Mesenchymal stem cell (in vitro differentiated cells and primary cell): ENCODE results near the gene SEMA5B.

ENCODE experiments used
- DNase-seq: peaks from one replicate; pipeline ENCODE4 v3.0.0-alpha.2; 2013
- H2AFZ ChIP-seq: one replicate; pipeline ENCODE4 v1.6.1; 2013; ENCODE audit warnings: low read depth, mild to moderate bottlenecking, control low read depth, inconsistent platforms, low read length, moderate library complexity
- H2AK5ac ChIP-seq: 2 replicates; pipeline ENCODE4 v1.6.1; 2013; ENCODE audit warnings: low read length, moderate library complexity, mild to moderate bottlenecking, inconsistent platforms; ENCODE audit not compliant: severe bottlenecking
- H2BK120ac ChIP-seq: one replicate; pipeline ENCODE4 v1.6.1; 2013; ENCODE audit warnings: low read depth, mild to moderate bottlenecking, inconsistent platforms, low read length, moderate library complexity
- H2BK12ac ChIP-seq, 2 experiments: one replicate each; pipeline ENCODE4 v1.6.1; 2013; ENCODE audit warnings: inconsistent platforms in 2 of 2, low read length in 2 of 2, mild to moderate bottlenecking in 2 of 2, moderate library complexity in 2 of 2, control low read depth in 1 of 2
- H2BK15ac ChIP-seq: one replicate; pipeline ENCODE4 v1.6.1; 2013; ENCODE audit warnings: mild to moderate bottlenecking, low read depth, inconsistent platforms; ENCODE audit not compliant: poor library complexity, severe bottlenecking
- H2BK5ac ChIP-seq: 2 replicates; pipeline ENCODE4 v1.6.1; 2013; ENCODE audit warnings: low read depth, mild to moderate bottlenecking, low read length, control low read depth, inconsistent platforms; ENCODE audit not compliant: poor library complexity, severe bottlenecking
- H3K14ac ChIP-seq, 2 experiments: one replicate each; pipeline ENCODE4 v1.6.1; 2013; ENCODE audit warnings: inconsistent platforms in 2 of 2, low read length in 2 of 2, control low read depth in 1 of 2, mild to moderate bottlenecking in 1 of 2, moderate library complexity in 1 of 2
- H3K18ac ChIP-seq, 2 experiments: one replicate each; pipeline ENCODE4 v1.6.1; 2013; ENCODE audit warnings: inconsistent platforms in 2 of 2, low read length in 2 of 2, control low read depth in 1 of 2, low read depth in 1 of 2, mild to moderate bottlenecking in 1 of 2
- H3K23ac ChIP-seq, 2 experiments: one replicate each; pipeline ENCODE4 v1.6.1; 2013; ENCODE audit warnings: inconsistent platforms in 2 of 2, low read length in 2 of 2, mild to moderate bottlenecking in 2 of 2, moderate library complexity in 2 of 2, control low read depth in 1 of 2
- H3K27ac ChIP-seq: 2 replicates; pipeline ENCODE4 v1.5.1; 2013; ENCODE audit warnings: mild to moderate bottlenecking, moderate library complexity, low read length, control low read depth, inconsistent platforms; ENCODE audit not compliant: poor library complexity, severe bottlenecking
- H3K27me3 ChIP-seq, 2 experiments: 2 replicates each; pipeline versions ENCODE4 v1.6.1 to v1.7.0; 2013; ENCODE audit warnings: low read length in 2 of 2, mild to moderate bottlenecking in 2 of 2, moderate library complexity in 2 of 2, control low read depth in 1 of 2, inconsistent platforms in 1 of 2; ENCODE audit not compliant: control insufficient read depth in 1 of 2, insufficient read depth in 1 of 2
- H3K36me3 ChIP-seq, 2 experiments: 2 replicates each; pipeline versions ENCODE4 v1.6.1 to v1.7.0; 2013; ENCODE audit warnings: low read length in 2 of 2, control low read depth in 1 of 2, inconsistent platforms in 1 of 2, low read depth in 1 of 2, mild to moderate bottlenecking in 1 of 2; ENCODE audit not compliant: insufficient read depth in 2 of 2, control insufficient read depth in 1 of 2
- H3K4ac ChIP-seq, 2 experiments: one replicate each; pipeline ENCODE4 v1.6.1; 2013; ENCODE audit warnings: inconsistent platforms in 2 of 2, low read length in 2 of 2, mild to moderate bottlenecking in 2 of 2, moderate library complexity in 2 of 2, control low read depth in 1 of 2, low read depth in 1 of 2
- H3K4me1 ChIP-seq: 2 replicates; pipeline ENCODE4 v1.6.1; 2013; ENCODE audit warnings: low read depth, low read length, control low read depth; ENCODE audit not compliant: control insufficient read depth, insufficient read depth
- H3K4me2 ChIP-seq: 2 replicates; pipeline ENCODE4 v1.6.1; 2013; ENCODE audit warnings: low read length, mild to moderate bottlenecking, inconsistent platforms; ENCODE audit not compliant: poor library complexity, severe bottlenecking
- H3K4me3 ChIP-seq, 2 experiments: 2 replicates each; pipeline versions ENCODE4 v1.5.1 to v1.7.0; 2013; ENCODE audit warnings: low read length in 2 of 2, mild to moderate bottlenecking in 2 of 2, control low read depth in 1 of 2, low read depth in 1 of 2; ENCODE audit not compliant: insufficient read depth in 1 of 2
- H3K79me1 ChIP-seq: replicated peaks from 2 replicates; pipeline ENCODE4 v1.6.1; 2013; ENCODE audit warnings: mild to moderate bottlenecking, control low read depth, low read length, inconsistent platforms; ENCODE audit not compliant: poor library complexity, severe bottlenecking
- H3K9ac ChIP-seq: 2 replicates; pipeline ENCODE4 v1.7.0; 2013; ENCODE audit warnings: mild to moderate bottlenecking, low read length, moderate library complexity
- H3K9me3 ChIP-seq: 2 replicates; pipeline ENCODE4 v1.7.0; 2013; ENCODE audit warnings: mild to moderate bottlenecking, low read length; ENCODE audit not compliant: control insufficient read depth
- H4K8ac ChIP-seq: one replicate; pipeline ENCODE4 v1.6.1; 2013; ENCODE audit warnings: inconsistent platforms, mild to moderate bottlenecking, low read length, moderate library complexity
- H4K91ac ChIP-seq: one replicate; pipeline ENCODE4 v1.6.1; 2013; ENCODE audit warnings: mild to moderate bottlenecking, low read length, inconsistent platforms
- WGBS: methylation state at CpG from one replicate; pipeline ENCODE4 v1.1.7; 2013; ENCODE audit warnings: mixed read lengths; 5-methylcytosine and 5-hydroxymethylcytosine counted together

The SEMA5B gene

DNA sequence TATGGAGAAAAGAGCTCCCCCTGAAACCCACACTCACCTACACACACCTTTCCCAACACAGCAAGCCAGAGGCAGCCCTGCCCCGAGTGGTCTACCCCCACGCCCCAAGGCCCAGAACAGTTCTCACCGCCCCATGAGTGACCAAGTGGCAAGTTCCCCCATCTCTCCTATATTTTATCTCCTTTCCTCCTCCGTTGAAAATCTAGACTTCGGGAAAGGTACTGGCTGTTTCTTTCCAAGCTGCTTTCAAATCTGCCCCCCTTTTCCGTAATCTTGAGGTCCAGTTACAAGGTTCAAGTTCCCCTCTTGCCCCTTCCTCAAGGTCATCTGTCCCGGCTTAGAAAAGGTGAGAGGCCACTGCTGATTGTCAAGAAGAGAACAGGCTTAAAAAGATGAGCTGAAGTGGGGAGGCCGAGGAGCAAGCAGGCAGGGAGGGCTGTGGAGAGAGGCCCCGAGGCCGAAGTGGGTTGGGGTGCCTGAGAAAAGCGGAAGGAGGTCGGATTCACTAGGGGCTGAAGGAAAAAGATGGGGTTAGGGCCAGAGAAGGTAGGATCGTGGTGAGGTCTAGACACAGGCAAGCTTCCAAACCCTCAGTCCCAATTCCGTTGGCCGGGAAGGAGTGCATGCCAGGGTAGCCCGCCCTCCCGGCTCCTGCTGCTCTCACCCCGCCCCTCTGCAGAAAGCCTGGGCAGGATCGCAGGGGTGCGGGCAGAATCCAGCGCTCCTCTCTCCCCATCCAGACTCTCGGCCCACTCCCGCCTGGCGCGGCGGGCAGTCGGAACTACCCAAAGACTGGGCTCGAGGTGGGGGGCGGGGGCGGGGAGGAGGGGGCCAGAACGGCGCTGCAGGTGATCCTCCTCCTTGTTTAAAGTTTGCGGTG is 1.7 kb downstream of the SEMA5B start:
- peak overlapping the region; percentile 95 for H3K4me2 ChIP-seq
- peaks cover 23% of the 10 kb centered on the region for H3K4me1 ChIP-seq
- H3K4me3 ChIP-seq = no peak overlapping the region
- no peaks in the 10 kb centered on the region for H3K79me1 ChIP-seq
- WGBS = 29% methylated on average over 13 of the region's 33 CpGs
- no peak overlapping the region for H2BK12ac ChIP-seq
- H3K14ac ChIP-seq = no peak overlapping the region
- no peak overlapping the region for H3K23ac ChIP-seq
- no peak for DNase-seq
- no peak overlapping the region for H2BK15ac ChIP-seq
- H3K9ac ChIP-seq = no peak overlapping the region
- H2AK5ac ChIP-seq = no peak overlapping the region
- peaks cover 94 to 95% of the 10 kb centered on the region in 2 experiments for H3K27me3 ChIP-seq
- no peak overlapping the region for H2BK5ac ChIP-seq
- peaks cover 11% of the 10 kb centered on the region for H3K9me3 ChIP-seq
- no peak overlapping the region for H2BK120ac ChIP-seq
- H3K4ac ChIP-seq = no peak overlapping the region
- H2AFZ ChIP-seq = no peak overlapping the region
- no peak overlapping the region for H4K8ac ChIP-seq
- H4K91ac ChIP-seq = no peak overlapping the region
- no peaks in the 10 kb centered on the region for H3K36me3 ChIP-seq
- no peak overlapping the region for H3K27ac ChIP-seq
- H3K18ac ChIP-seq = no peak overlapping the region

DNA sequence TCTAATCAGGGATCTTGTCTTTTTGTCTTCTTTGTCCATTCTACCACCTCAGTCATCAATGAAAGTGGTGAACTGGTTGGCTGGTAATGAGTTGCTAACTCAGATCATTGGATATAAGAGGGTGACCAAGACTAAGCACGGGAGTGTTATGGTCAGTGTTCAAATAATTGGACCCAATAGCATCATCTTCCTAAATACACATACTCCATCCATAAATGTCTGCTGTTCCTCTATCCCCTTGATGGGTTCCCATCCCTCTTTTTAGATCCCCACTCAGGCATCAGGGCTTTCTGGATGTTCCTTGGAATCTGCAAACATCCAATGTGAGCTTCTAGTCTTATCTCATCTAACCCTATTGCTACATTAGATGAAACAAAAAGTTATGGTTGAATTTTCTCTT is 3.5 kb downstream of the SEMA5B start:
- no peak overlapping the region for H2BK5ac ChIP-seq
- H3K27ac ChIP-seq = no peak overlapping the region
- no peak overlapping the region for H2BK15ac ChIP-seq
- no peak overlapping the region for H4K8ac ChIP-seq
- H3K4me1 ChIP-seq = peaks cover 23% of the 10 kb centered on the region
- no peak overlapping the region for H3K4me2 ChIP-seq
- peaks cover 94 to 95% of the 10 kb centered on the region in 2 experiments for H3K27me3 ChIP-seq
- no peak for DNase-seq
- 95% methylated on average over 1 of the region's 1 CpG for WGBS
- no peak overlapping the region for H2BK120ac ChIP-seq
- no peak overlapping the region for H2AFZ ChIP-seq
- H3K4ac ChIP-seq = no peak overlapping the region
- no peak overlapping the region for H3K18ac ChIP-seq
- no peak overlapping the region for H2BK12ac ChIP-seq
- H3K36me3 ChIP-seq = no peaks in the 10 kb centered on the region
- no peak overlapping the region for H3K14ac ChIP-seq
- no peak overlapping the region for H2AK5ac ChIP-seq
- H3K4me3 ChIP-seq = no peak overlapping the region
- no peak overlapping the region for H3K9ac ChIP-seq
- H3K23ac ChIP-seq = no peak overlapping the region
- no peak overlapping the region for H4K91ac ChIP-seq
- no peaks in the 10 kb centered on the region for H3K79me1 ChIP-seq
- H3K9me3 ChIP-seq = peaks cover 11% of the 10 kb centered on the region

- H3K4me1 ChIP-seq = peaks cover 9% of the 10 kb centered on the region
- WGBS = 85% methylated on average over 7 of the region's 7 CpGs
- DNase-seq = no peak
- H3K36me3 ChIP-seq = no peaks in the 10 kb centered on the region
- no peak overlapping the region for H2BK5ac ChIP-seq
- H3K4me2 ChIP-seq = no peak overlapping the region
- H2BK15ac ChIP-seq = no peak overlapping the region
- no peak overlapping the region for H4K8ac ChIP-seq
- no peak overlapping the region for H3K27ac ChIP-seq
- no peak overlapping the region for H2BK120ac ChIP-seq
- H3K23ac ChIP-seq = no peak overlapping the region
- peaks cover 96 to 98% of the 10 kb centered on the region in 2 experiments for H3K27me3 ChIP-seq
- H2AFZ ChIP-seq = no peak overlapping the region
- no peak overlapping the region for H2AK5ac ChIP-seq
- no peak overlapping the region for H3K4me3 ChIP-seq
- peaks cover 11% of the 10 kb centered on the region for H3K9me3 ChIP-seq
- H4K91ac ChIP-seq = no peak overlapping the region
- H3K9ac ChIP-seq = no peak overlapping the region
- no peak overlapping the region for H2BK12ac ChIP-seq
- no peak overlapping the region for H3K14ac ChIP-seq
- H3K4ac ChIP-seq = no peak overlapping the region
- no peak overlapping the region for H3K18ac ChIP-seq
- H3K79me1 ChIP-seq = no peaks in the 10 kb centered on the region
Measured at GRCh38 chr3:123021996-123022510, 5.5 kb downstream of the SEMA5B start.

DNA sequence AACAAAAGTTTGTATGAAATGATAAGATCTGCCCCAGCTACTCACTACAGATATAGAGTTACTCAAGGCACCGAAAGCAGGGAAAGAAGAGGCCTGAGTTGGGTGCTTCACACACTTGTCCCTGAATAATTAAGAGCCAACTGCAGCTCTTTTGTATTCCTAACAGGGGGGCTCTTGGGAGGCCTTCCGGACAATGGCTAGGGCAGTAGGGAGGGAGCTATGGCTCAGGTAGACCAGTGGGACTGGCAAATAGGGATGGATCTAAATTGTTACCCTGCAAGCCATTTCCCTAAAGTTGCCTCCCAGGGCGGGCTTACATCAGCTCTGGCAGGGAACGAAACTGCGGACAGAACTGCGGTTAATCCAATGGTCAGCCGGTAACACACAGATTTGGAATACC is 6.2 kb downstream of the SEMA5B start:
- WGBS = 68% methylated on average over 5 of the region's 7 CpGs
- H3K36me3 ChIP-seq = no peaks in the 10 kb centered on the region
- H4K8ac ChIP-seq = no peak overlapping the region

More for the DNA sequence above, 6.2 kb downstream of the SEMA5B start:
- H3K9ac ChIP-seq = no peak overlapping the region
- no peak for DNase-seq
- H4K91ac ChIP-seq = no peak overlapping the region
- H3K4ac ChIP-seq = no peak overlapping the region
- H2BK5ac ChIP-seq = no peak overlapping the region
- no peak overlapping the region for H3K27ac ChIP-seq
- no peaks in the 10 kb centered on the region for H3K79me1 ChIP-seq
- H3K27me3 ChIP-seq = peaks cover 89 to 93% of the 10 kb centered on the region in 2 experiments
- no peak overlapping the region for H2AFZ ChIP-seq
- H3K9me3 ChIP-seq = peaks cover 11% of the 10 kb centered on the region
- H2BK12ac ChIP-seq = no peak overlapping the region
- no peak overlapping the region for H3K23ac ChIP-seq
- no peak overlapping the region for H3K4me3 ChIP-seq
- no peak overlapping the region for H2BK120ac ChIP-seq
- no peak overlapping the region for H3K18ac ChIP-seq
- H2BK15ac ChIP-seq = no peak overlapping the region
- no peak overlapping the region for H3K4me2 ChIP-seq
- H2AK5ac ChIP-seq = no peak overlapping the region
- H3K4me1 ChIP-seq = peaks cover 2% of the 10 kb centered on the region
- no peak overlapping the region for H3K14ac ChIP-seq
